A673 (cell line): ENCODE data around the gene FAM241B.

Source experiments
- EZH2 ChIP-seq: fragments of 200-600 bp; sonication (generic); IDR thresholded peaks from 2 replicates; pipeline ENCODE4 v1.6.1; 2017; ENCODE audit warnings: borderline replicate concordance, low read depth, mild to moderate bottlenecking, mixed read lengths, antibody characterized with exemption, low read length; ENCODE audit not compliant: poor library complexity, severe bottlenecking
- TF ChIP-seq, protein P1 (sequence below): fragments of 300-800, 200-600 bp; sonication (generic); conservative IDR thresholded peaks from 2 replicates; pipeline ENCODE4 v1.5.1; 2017; ENCODE audit warnings: low read depth, mild to moderate bottlenecking, antibody characterized with exemption, low read length, moderate library complexity, mixed read lengths

DNA sequence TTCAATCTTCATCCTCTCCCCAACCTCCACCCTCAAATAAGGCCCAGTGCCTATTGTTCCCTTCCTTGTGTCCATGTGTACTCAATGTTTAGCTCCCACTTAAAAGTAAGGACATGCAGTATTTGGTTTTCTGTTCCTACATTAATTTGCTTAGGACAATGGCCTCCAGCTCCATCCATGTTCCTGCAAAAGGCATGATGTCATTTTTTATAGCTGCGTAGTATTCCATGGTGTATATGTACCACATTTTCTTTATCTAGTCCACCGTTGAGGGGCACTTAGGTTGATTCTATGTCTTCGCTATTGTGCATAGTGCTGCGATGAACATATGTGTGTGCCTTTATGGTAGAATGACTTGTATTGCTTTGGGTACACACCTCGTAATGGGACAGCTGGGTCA, 49.6 kb upstream of the FAM241B start:
- TF ChIP-seq, protein P1, sequence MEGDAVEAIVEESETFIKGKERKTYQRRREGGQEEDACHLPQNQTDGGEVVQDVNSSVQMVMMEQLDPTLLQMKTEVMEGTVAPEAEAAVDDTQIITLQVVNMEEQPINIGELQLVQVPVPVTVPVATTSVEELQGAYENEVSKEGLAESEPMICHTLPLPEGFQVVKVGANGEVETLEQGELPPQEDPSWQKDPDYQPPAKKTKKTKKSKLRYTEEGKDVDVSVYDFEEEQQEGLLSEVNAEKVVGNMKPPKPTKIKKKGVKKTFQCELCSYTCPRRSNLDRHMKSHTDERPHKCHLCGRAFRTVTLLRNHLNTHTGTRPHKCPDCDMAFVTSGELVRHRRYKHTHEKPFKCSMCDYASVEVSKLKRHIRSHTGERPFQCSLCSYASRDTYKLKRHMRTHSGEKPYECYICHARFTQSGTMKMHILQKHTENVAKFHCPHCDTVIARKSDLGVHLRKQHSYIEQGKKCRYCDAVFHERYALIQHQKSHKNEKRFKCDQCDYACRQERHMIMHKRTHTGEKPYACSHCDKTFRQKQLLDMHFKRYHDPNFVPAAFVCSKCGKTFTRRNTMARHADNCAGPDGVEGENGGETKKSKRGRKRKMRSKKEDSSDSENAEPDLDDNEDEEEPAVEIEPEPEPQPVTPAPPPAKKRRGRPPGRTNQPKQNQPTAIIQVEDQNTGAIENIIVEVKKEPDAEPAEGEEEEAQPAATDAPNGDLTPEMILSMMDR: no peak
- TF ChIP-seq EZH2: no peak
